H1 (cell line): Measurements from ENCODE around the gene TGFBR2.

ENCODE experiments used
- CBX5 ChIP-seq: fragments of 300-800, 300-1000 bp; sonication (generic); IDR thresholded peaks from 2 replicates; pipeline ENCODE4 v1.7.1; 2016; ENCODE audit warnings: antibody characterized with exemption, low read length, low read depth
- HDAC2 ChIP-seq, 2 experiments: fragments of 300-600 bp in 1 of 2; sonication (generic) in 1 of 2; IDR thresholded peaks; 2 replicates each; pipeline ENCODE4 v1.6.1; 2011 to 2012; ENCODE audit warnings: low read depth in 2 of 2, low read length in 2 of 2, mild to moderate bottlenecking in 2 of 2, moderate library complexity in 2 of 2, borderline replicate concordance in 1 of 2, inconsistent platforms in 1 of 2
- MAFK ChIP-seq: IDR thresholded peaks from 2 replicates; pipeline ENCODE4 v1.6.1; 2012; ENCODE audit warnings: low read depth, mild to moderate bottlenecking, improper control_type of control experiment, low read length
- NRF1 ChIP-seq: IDR thresholded peaks from 2 replicates; pipeline ENCODE4 v1.6.1; 2011; ENCODE audit warnings: mild to moderate bottlenecking, low read depth, low read length, improper control_type of control experiment
- SIN3A ChIP-seq, 2 experiments: IDR thresholded peaks in 1 of 2; conservative IDR thresholded peaks in 1 of 2; 2 replicates each; pipeline ENCODE4 v1.6.1; 2011 to 2012; ENCODE audit warnings: low read length in 2 of 2, improper control_type of control experiment in 1 of 2, low read depth in 1 of 2, mild to moderate bottlenecking in 1 of 2
- SP1 ChIP-seq: IDR thresholded peaks from 2 replicates; pipeline ENCODE4 v1.6.1; 2011; ENCODE audit warnings: low read depth, low read length
- TF ChIP-seq, protein P1 (sequence below), 3 experiments: IDR thresholded peaks; 1 replicate in 2 of 3; 2 replicates in 1 of 3; pipeline versions ENCODE4 v1.5.1 to v1.6.1; 2011; ENCODE audit warnings: low read length in 3 of 3, mild to moderate bottlenecking in 3 of 3, inconsistent platforms in 2 of 3, low read depth in 1 of 3, moderate library complexity in 1 of 3; ENCODE audit not compliant: insufficient read depth in 1 of 3; ENCODE audit errors: control extremely low read depth in 1 of 3

DNA sequence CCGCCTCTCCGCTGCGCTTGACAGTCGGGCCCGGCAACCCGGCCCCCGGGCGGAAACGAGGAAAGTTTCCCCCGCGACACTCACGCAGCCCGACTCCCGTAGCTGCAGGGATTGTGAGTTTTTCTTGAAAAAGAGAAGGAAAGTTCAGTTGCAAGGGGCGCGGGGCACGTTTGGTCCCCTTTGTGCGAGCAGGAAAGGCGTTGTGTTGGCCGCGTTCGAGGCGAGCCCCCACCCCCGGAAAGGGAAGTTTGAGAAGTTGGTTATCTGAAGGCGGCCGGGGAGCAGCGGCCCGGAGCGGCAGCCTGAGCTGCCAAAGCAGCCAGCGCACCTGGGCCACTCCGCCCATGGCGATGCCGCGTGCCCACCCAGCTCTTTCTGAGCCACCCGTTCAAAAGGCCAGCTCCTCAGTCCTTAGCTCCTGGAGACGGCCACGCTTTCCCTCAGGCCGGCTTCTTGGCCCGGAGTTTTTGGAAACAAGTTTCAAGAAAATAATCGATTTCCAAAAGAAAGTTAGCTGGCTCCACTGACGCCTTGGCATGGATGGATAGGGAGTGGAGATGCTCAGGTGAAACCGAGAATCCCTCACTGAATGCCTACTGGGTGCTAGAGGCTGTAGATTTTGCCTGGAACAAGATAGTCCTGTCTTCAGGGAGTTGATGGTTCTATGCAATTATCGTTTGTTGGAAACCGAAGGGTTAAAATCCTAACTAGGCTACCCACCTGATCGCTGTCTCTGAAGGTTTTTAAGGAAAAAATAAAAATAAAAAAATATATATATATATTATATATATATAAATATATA lies 832 bp downstream of the TGFBR2 start:
- TF ChIP-seq NRF1, result no peak
- TF ChIP-seq MAFK, result no peak
- TF ChIP-seq SP1, result no peak
- TF ChIP-seq HDAC2 (IDR thresholded peaks at IDR 0.05; ENCODE audit: borderline replicate concordance in 1 of 2, low read depth in 2 of 2, low read length in 2 of 2), result no peak; a peak in 1 of 4 replicates
- TF ChIP-seq SIN3A (conservative IDR thresholded peaks at IDR 0.05 in 1 of 2, IDR thresholded peaks at IDR 0.05 in 1 of 2; ENCODE audit: low read depth in 1 of 2, low read length in 2 of 2), result 0 out of 4 replicates have a peak, but pooled peaks of 1 of the 2 experiments have one; percentile 27
- TF ChIP-seq, protein P1, sequence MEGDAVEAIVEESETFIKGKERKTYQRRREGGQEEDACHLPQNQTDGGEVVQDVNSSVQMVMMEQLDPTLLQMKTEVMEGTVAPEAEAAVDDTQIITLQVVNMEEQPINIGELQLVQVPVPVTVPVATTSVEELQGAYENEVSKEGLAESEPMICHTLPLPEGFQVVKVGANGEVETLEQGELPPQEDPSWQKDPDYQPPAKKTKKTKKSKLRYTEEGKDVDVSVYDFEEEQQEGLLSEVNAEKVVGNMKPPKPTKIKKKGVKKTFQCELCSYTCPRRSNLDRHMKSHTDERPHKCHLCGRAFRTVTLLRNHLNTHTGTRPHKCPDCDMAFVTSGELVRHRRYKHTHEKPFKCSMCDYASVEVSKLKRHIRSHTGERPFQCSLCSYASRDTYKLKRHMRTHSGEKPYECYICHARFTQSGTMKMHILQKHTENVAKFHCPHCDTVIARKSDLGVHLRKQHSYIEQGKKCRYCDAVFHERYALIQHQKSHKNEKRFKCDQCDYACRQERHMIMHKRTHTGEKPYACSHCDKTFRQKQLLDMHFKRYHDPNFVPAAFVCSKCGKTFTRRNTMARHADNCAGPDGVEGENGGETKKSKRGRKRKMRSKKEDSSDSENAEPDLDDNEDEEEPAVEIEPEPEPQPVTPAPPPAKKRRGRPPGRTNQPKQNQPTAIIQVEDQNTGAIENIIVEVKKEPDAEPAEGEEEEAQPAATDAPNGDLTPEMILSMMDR (IDR thresholded peaks at IDR 0.05; ENCODE audit: control extremely low read depth in 1 of 3, insufficient read depth in 1 of 3, low read depth in 1 of 3, low read length in 3 of 3), result no peak
- TF ChIP-seq CBX5, result no peak
